ENCODE measurements around the gene ZNF205.

GRCh38 chr16:3121851-3122467 is 9.6 kb downstream of the ZNF205 start:
- TF ChIP-seq CTCF (IDR thresholded peaks at IDR 0.05) (no peak), POLR2A (IDR thresholded peaks at IDR 0.05) (no peak)
